CD4-positive, alpha-beta T cell treated with Interferon alpha-2 for 1 hour (primary cell): ENCODE results near the gene ZC3H10.

Source experiments
- DNase-seq, 2 donors: peaks; one replicate each; pipeline ENCODE4 v3.0.0-alpha.2; 2020 to 2022

Gene ZC3H10

DNA sequence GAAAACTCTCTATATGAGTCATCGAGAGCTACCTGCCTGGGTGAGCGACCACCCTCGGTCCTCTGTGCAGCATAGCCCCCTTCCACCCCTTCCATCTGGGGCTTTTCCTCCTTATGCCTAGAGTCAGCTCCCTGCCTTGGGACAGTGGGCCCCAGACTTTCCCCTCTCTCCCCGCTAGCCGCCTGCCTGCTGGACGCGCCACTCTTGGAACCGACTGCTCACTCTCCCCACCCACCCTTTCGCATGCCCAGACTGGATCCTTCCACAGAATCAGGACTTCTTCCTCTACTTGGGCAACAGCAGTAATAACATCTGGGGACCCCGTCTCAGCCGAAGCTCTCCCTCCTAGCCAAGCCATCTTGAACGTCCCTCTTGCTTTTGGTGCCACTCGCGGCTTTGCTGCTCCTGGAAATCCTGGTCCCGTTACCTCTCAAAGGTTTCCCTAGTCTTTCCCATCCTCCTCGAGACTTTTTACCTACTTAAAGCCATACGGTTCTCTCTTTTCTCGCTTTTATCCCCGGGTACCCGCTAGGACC is 10.7 kb downstream of the ZC3H10 start:
- DNase-seq, result peak in 1 of 2 donors; percentile 26

- DNase-seq, result peak; percentile 72 to 84
Measured at GRCh38 chr12:56129206-56129941, 11.3 kb downstream of the ZC3H10 start.

GRCh38 chr12:56129942-56130495 is 12.0 kb downstream of the ZC3H10 start:
- DNase-seq, result no peak

DNA sequence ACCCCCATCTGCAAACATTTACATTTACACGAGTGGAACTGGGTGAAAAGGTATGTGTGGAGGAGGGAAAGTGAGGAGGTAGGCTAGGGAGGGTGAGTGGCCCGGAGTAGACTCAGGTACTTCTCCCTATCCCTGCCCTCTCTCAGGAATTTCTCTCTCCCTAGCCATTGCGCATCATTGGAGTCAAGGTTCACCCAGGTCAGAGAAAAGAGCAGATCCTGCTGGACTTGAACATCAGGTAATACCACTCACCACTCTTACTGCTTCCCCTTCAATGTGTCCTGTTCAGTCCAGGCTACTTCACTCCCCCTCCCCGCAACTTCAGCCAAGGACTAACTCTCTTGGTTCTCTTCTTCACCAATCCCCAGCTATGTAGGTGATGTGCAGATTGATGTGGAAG is 12.8 kb downstream of the ZC3H10 start:
- no peak for DNase-seq

DNA sequence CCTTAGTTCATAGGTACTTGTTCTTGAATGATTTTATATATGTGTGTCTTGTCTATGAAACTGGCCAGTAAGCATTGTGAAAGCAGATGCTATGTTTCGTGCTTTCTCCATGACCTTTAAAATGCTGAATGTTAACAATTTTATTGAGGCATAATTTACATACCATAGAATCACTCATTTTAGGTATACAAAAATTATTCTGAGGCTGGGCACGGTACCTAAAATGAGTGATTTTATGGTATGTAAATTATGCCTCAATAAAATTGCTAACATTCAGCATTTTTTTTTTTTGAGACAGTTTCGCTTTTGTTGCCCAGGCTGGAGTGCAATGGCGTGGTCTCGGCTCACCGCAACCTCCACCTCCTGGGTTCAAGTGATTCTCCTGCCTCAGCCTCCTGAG is 16.8 kb downstream of the ZC3H10 start:
- no peak for DNase-seq

DNA sequence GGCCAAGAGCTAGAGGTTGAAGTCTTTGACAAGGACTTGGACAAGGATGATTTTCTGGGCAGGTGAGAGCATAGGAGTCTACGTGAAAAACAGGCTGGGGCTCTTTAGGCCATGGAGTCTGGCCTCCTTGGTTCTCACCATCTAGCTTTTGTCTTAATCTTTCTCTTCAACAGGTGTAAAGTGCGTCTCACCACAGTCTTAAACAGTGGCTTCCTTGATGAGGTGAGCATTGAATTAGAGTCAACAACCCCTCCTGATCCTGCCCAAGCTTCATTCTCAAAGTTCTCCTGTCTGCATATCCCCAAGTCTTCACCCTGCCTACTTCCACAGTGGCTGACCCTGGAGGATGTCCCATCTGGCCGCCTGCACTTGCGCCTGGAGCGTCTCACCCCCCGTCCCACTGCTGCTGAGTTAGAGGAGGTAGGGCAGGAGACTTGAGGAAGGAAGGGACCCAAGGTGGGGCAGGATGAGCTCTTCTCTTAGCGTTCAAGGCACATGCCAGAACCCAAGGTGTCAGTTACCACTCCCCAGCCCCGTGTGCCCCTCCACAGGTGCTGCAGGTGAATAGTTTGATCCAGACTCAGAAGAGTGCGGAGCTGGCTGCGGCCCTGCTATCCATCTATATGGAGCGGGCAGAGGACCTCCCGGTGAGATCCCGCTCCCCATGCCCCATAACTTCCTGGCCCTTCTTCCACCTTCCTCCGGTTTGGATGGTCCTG is 19.9 kb downstream of the ZC3H10 start:
- no peak for DNase-seq

GRCh38 chr12:56141946-56142784 is 24.1 kb downstream of the ZC3H10 start:
- DNase-seq, result no peak

- no peak for DNase-seq
Measured at GRCh38 chr12:56143217-56143616, 25.2 kb downstream of the ZC3H10 start.

DNA sequence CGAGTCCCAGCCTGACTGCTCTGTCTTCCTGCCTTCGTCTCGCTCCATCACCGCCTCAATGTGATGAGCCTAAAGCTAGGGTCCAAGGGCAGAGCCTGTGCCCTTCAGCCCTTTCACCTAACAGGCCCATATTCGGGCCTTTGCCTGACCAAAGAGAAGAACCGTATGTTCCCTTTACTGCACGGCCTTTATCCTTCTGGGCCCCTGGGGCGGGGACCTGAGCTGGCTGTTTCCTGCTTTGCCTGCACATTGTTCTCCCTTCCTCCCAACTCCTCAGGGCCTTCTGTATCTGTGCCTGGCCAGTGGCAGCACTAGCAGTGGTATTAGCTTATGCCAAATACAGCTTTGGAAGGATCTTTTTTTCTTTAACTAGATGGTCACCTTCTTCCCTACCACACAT is 25.8 kb downstream of the ZC3H10 start:
- no peak for DNase-seq

GRCh38 chr12:56145217-56145616 is 27.2 kb downstream of the ZC3H10 start:
- no peak for DNase-seq

DNA sequence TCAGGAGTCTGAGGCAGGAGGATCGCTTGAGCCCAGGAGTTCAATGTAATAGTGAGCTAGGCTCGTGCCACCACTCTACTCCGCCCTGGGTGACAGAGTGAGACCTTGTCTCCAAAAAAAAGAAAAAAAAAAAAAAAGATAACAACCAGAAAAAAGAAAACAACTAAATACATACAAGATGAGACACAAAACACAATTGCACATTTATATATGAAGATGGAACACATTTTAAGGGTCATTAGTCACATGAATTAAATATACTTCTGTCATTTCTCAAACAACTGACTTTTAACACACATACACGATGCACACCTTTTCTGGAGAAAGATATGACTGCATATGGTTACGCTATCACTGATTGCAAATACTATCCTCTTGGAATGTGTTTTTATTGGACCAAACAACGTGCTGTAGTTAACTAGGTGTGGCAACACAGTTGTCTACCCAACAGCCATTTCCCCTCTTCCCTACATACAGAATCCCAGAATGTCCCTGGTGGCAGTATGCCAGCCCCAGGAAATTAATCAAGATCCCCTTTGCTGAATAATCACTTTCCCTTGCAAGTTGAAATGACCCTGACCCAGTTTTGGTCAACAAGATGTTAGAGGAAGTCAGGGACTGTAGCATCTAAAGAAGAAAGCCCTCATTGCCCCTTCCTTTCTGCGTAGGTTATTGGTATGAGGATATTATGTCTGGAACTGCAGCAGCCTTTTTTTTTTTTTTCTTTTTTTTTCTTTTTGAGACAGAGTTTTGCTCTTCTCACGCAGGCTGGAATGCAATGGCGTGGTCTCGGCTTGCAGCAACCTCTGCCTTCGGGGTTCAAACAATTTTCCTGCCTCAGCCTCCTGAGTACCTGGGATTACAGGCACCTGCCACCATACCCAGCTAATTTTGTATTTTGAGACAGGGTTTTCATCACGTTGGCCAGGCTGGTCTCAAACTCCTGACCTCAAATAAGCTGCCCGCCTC is 28.7 kb downstream of the ZC3H10 start:
- no peak for DNase-seq

DNA sequence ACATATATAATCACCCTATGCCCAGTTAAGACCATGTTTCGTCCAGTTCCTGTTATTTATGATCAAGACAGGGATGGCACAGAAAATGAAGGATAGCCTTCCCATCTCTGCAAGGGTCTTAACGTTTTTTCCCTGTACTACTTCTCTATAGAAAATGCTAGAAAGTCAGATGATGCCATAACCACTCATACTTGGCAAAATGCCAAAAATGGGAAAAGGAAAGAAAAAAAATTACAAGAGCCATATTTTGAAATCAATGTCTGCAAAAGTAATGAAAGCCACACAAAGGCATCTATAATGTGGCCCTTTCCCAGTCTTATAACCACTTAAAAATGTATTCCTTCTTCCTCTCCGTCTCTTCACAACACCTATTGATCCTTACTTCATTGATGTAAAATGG is 32.5 kb downstream of the ZC3H10 start:
- DNase-seq, result no peak

DNA sequence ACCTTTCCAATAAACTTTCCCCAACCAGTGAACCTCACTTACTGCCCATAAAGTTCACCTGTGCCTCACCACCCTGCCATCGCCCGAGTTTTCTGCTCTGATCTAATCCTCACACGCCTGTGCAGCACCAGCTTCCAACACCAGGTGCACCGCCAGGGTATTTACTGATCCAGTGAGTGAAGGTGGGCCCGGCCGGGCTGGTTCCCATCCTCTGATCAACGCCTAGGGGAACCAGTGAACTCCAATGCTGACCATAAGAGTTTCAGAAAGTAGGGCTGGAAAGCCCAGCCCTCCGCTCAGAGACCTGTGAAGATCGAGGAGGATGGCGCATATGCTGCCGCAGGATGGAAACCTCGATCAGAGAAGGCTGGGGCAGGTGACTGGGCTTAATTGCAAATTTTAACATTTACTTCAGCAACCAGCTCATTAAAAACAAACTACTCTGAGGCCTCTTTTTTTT is 33.6 kb downstream of the ZC3H10 start:
- peak; percentile 51 to 71 for DNase-seq

GRCh38 chr12:56152132-56152755 is 34.2 kb downstream of the ZC3H10 start, which contains the start of gene MYL6B:
TSS of gene MYL6B (plus strand) at chr12:56152587. CDS start at chr12:56153919, 1,332 bp downstream.
- peak; percentile 88 to 92 for DNase-seq

GRCh38 chr12:56152756-56153677 is 35.0 kb downstream of the ZC3H10 start:
- no peak for DNase-seq

DNA sequence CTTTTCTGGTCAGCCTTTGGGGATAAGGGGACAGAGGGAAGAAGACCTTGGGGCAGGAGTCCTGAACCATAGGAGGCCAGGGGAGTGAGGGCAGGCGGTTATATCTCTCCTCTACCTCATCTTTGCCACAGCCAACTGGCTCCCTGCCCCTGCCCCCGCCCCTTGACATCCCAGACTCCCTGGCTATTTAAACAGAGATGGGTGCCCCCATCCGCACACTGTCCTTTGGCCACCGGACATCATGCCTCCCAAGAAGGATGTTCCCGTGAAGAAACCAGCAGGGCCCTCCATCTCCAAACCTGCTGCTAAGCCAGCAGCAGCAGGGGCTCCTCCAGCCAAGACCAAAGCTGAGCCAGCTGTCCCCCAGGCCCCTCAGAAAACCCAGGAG is 35.6 kb downstream of the ZC3H10 start:
- DNase-seq, result no peak

- DNase-seq, result no peak
Measured at GRCh38 chr12:56154246-56154771, 36.2 kb downstream of the ZC3H10 start.

- DNase-seq, result no peak
Measured at GRCh38 chr12:56154818-56155217, 36.8 kb downstream of the ZC3H10 start.

- DNase-seq, result no peak
Measured at GRCh38 chr12:56155256-56155845, 37.3 kb downstream of the ZC3H10 start.
